G401 (cell line): ENCODE data around the gene SP110. TPM values are rescaled to one million over a fixed set of nuclear protein-coding genes. Genes with fewer than 3 reads are reported as not detected.
"Not testable (repeated sequence)": the region's sequence is repeated elsewhere in the genome, so short reads cannot be mapped to it uniquely, and the experiment has no call there.

ENCODE experiments used
- DNase-seq: peaks from one replicate; pipeline ENCODE4 v3.0.0-alpha.2; 2015; ENCODE audit warnings: low spot score
- in situ Hi-C: cut with HindIII; loops from 2 replicates; pipeline ENCODE4 v1.10.0; 2016; ENCODE audit warnings: low sequenced_read_pairs, mixed read lengths
- total RNA-seq: library from RNA; depleted of rRNA; stranded (reverse); fragments of >200 nt; shearing (Covaris generic); gene quantifications from 2 replicates; pipeline ENCODE4 v1.2.3, GENCODE V29; 2014; rRNA removed

The SP110 gene
- total RNA-seq, result 4.3 and 11.7 TPM in 2 replicates

DNA sequence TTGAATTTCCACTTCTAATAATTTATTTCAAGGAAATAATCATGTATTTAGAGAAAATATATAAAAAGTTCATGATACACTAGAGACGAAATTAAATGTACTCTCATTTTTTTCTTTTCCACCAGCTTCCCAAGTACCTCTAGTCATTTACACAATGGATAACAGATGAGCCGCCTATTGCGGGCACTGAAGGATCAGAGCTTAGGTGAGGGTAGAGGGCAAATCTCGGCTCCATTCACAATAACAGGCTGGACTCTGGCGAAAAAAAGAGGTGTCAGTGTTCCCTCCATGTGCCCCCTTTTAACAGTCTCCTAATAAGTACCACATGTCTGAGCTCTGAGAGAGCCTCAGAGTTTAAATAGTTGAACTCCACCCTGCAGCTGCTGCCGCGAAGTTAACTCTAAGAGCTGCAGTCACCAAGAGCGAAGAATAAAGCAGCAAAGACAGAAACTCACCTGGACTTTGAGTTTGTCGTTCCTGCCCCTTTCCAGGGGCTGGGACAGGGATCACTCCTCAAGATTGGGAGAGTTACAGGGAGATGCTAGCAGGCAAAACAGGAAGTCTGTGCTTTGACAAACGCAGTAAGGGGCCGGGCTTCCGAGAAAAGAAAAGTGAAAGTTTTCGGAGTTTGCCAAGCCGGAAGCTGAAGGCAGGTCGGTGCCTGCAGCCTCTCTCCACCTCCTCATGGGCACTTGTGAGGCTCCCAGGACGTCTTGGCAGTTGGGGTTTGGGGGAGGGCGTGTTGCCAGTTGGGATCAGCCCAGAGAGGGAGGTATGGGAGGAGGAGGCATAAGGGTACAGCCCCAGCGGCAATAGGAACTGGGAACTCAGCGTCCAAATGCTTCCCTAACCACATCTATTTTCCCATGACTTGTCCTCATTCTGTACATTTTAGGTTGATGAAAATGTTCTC is at the start of gene SP110:
Gene SP110, minus strand, starts transcription at position 566 of the 913 bp plus-strand sequence. CDS start 3,057 bp downstream, outside the sequence.
- in situ Hi-C loops, result no loop called here
- DNase-seq, result peak; percentile 32

GRCh38 chr2:230268606-230269243 is 48.9 kb upstream of the SP110 start:
- no peak for DNase-seq
- in situ Hi-C loops, result no loop called here

GRCh38 chr2:230267556-230267955 is 47.8 kb upstream of the SP110 start:
- in situ Hi-C loops, result no loop called here
- DNase-seq, result no peak

- in situ Hi-C loops, result no loop called here
- no peak for DNase-seq
These were observed 47.3 kb upstream of the SP110 start for GRCh38 chr2:230267059-230267458.

DNA sequence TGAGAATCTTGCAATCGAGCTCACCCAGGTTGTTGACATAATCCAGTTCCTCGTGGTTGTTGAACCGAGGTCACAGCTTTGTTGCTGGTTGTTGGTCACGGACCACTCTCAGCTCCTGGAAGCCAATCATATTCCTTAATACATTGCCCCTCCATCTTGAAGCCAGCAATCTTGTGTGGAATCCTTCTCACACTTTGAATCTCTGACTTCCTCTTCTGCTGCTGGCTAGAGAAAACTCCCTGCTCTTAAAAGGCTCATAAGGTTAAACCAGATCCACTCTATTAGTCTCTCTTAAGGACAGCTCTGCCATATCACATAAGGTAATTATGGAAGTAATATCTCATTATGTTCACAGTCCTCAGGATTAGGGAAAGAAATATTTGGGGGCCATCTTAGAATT is 46.9 kb upstream of the SP110 start:
- no peak for DNase-seq
- in situ Hi-C loops, result no loop called here

DNA sequence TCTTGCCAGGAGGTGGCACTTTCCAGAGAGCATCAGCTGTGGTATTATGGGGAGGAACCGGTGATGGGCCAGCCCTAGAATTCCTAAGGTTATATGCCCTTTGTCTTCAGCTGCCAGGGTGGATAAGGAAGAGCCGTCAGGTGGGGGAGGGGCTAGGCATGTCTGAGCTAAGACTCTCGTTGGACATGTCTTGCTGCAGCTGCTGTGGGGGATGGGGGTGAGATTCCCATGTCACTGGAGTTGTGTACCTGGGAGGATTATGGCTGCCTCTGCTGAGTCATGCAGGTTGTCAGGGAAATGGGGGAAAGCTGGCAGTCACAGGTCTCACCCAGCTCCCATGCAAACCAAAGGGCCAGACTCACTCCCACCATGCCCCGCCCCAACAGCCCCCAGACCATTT is 45.2 kb upstream of the SP110 start:
- DNase-seq, result not testable (repeated sequence)

GRCh38 chr2:230262246-230262645 is 42.5 kb upstream of the SP110 start:
- no peak for DNase-seq
- in situ Hi-C loops, result no loop called here

More for the DNA sequence above, 45.2 kb upstream of the SP110 start:
- in situ Hi-C loops, result not testable (repeated sequence)

DNA sequence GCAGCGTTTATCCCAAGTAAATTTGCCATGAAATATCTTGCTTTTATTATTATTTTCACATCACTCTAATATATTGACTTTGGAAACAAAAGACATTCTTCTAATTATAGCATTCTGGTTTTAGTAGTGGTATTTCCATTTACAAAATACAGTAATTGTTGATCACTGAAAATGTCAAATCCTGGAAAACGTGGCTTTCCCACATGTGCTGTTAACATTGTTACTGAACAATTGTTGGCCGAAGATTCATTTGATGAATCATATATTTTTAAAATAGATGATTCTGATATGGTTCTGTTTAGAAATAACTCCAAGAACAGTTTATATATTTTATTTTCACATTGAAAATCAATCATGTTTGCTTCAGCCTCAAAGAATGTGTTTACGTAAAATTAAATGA is 38.7 kb upstream of the SP110 start:
- no peak for DNase-seq
- in situ Hi-C loops, result no loop called here

DNA sequence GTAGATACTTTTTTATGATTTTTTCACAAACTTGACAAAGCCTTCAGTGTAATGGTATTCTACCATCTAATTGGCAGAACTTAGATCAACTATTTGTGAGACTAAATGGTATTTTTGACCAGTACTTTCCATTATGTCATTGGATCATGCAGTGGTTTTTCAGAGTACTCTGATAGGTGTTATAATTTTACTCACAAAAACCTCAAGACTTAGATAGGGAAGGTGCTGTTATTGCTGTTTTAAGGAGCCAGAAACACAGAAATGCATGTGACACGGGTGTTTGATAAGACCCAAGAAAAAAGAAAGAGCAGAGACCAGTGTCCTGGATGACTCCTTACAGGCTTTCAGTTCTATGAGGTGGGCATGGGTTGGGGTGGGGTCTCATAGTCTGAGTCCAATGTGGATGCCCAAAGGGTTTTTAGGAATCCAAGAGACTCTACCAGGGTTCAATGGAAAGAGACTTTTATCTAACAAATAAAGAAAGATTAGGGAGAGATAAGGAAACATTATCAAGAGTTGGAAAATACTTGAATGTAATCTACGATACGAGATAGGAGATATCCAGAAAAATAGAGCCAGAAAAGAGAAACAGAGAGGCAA is 37.0 kb upstream of the SP110 start:
- in situ Hi-C loops, result no loop called here
- DNase-seq, result no peak

GRCh38 chr2:230254152-230254881 is 34.5 kb upstream of the SP110 start:
- in situ Hi-C loops, result no loop called here

GRCh38 chr2:230250231-230250630 is 30.4 kb upstream of the SP110 start:
- in situ Hi-C loops, result no loop called here
- DNase-seq, result no peak

More at GRCh38 chr2:230254152-230254881, 34.5 kb upstream of the SP110 start:
- DNase-seq, result no peak

DNA sequence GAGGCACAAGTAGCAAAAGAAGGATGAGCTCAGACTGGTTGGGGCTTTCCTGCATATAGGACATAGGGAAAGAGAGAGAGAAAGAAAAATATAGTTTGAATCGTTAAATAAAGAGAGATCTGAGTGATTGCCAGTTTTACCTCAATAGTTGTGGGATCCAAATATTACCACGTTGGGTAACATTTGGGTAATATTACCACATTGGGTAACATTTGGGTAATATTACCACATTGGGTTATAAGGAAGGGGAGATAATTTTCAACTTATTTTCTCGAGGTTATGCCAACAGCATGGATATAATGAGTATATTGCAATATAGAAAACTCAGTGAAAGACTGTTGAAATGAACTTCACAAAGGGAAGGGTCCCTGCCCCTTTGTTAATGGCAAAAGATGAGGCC is 26.4 kb upstream of the SP110 start:
- in situ Hi-C loops, result no loop called here
- DNase-seq, result no peak

GRCh38 chr2:230244211-230244610 is 24.4 kb upstream of the SP110 start:
- in situ Hi-C loops, result no loop called here
- DNase-seq, result no peak

DNA sequence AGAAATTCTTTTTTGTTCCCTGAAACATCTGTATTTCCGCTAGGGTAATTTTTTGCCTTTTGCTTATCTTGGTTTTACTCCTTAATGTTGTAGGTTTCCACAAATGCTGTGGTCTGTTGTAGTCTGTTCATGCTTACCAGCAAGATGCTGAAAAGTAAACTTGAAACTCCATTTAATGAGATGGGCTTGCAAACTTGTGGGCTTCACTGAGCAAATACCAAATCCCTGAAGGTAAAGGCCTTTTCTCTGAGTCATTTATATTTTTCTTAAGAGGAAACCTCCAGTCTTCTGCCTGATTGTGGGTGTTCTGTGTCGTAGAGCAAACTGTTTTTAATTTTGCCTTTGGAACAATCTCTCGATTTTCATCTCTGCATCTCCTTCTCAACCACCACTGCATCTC is 15.1 kb upstream of the SP110 start:
- in situ Hi-C loops, result no loop called here
- DNase-seq, result no peak

DNA sequence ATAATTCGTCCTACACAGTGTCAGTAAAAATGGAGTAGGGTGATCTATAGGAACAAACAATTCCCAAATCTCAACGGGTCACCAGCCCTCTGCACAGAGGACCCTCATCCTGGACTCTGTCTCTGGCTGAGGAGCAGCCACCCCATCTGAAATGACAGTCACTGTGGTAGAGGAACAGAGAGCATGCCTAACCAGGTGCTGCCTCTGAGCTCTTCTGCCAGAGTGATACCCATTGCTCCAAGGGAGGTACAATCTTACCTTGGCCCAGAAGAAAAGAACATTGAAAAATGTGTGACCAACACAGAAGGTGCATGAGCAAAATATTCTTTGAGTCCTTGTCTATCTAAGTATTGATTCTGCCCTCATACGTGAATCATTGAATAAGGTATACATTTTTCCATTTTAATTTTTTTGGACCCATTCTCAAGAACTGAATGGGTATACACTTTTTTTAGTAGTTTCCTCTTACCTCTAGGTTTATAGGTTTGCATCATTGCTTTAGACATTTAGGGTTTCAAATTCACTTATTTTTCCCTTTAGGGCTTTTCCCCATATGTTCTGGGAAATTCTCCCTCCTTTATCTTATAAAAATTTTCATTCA is 14.4 kb upstream of the SP110 start:
- DNase-seq, result no peak
- in situ Hi-C loops, result no loop called here

DNA sequence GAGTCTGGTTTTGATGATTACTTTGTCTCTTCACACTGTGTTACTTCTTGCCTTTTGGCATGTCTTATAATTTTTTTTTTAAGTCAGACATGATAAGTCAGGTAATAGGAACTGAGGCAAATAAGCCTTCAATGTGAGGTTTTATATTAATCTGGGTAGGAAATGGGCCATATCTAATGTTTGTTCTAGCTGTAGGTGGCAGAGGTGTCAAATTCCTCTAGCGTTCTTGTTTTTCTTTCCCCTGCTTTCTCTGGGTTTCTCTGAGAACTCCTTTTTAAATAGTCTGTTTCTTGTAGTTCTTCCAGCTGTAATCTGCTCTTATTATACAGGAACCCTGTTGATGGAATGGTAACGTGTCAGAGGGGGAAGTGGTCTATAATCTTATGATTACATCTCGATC is 11.5 kb upstream of the SP110 start:
- in situ Hi-C loops, result no loop called here
- DNase-seq, result no peak

DNA sequence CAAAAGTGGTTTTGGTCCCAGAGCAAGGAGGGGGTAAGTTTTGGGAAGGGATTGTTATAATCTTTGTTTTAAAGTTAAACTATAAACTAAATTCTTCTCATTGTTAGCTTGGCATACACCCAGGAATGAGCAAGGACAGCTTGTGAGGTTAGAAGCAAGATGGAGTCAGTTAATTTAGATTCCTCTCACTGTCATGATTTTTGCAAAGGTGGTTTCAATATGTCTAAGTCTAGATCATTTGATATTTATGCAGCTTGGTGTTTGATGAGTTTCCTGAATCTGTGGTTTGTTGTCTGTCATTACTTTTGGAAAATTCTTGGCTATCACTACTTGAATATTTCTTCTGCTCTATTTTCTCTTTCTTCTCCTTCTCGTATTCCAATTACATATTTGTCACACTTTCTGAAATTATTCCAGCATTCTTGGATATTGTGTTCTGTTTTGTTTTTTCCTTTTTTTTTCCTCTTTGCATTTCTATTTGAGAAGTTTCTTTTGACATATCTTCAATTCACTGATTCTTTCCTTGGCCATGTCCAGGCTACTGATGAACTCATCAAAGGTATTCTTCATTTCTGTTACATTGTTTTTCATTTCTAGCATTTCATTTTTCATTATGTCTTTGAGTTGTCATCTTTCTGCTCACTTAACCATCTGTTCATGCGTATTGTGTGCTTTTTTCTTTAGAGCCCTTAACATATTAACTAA is 10.9 kb upstream of the SP110 start:
- in situ Hi-C loops, result no loop called here
- no peak for DNase-seq

- in situ Hi-C loops, result no loop called here
- peak; percentile 6 for DNase-seq
These were observed 10.3 kb upstream of the SP110 start for GRCh38 chr2:230230087-230230486.
